HepG2 (cell line): ENCODE data around the gene CDYL. TPM values are rescaled to one million over a fixed set of nuclear protein-coding genes. Genes with fewer than 3 reads are reported as not detected.

Source experiments
- ATAC-seq: fragments of 200-7000 bp; cut with Tn5 transposase; 3 replicates; pipeline ENCODE4 v1.9.1; 2020; ENCODE audit warnings: mild to moderate bottlenecking, moderate library complexity
- BruUV-seq: library from RNA; stranded (reverse); fragments of 400-500 nt; replicated peaks from 2 replicates; lab custom pipeline; 2021; lab: Mats Ljungman, UMichigan
- CTCF ChIA-PET: fragments of 300-600 bp; formaldehyde crosslinking; extraction: SDS; loops from one replicate; lab custom pipeline; 2021; ENCODE audit warnings: low total read pairs, inconsistent platforms, low intra/inter-chr PET ratio; lab: Yijun Ruan, JAX
- POLR2A ChIA-PET: fragments of 350-600 bp; sonication (Branson Sonifier 250); formaldehyde crosslinking; loops from one replicate; lab custom pipeline; 2020; ENCODE audit warnings: antibody characterized with exemption, inconsistent platforms; lab: Yijun Ruan, JAX
- DNase-seq: peaks from one replicate; pipeline ENCODE4 v3.0.0-alpha.2; 2015; ENCODE audit warnings: low spot score
- FAIRE-seq: peaks from 3 replicates; lab custom pipeline; 2011; peaks lifted over from hg19 to GRCh38; lab: Jason Lieb, UNC
- H2AFZ ChIP-seq: one replicate; pipeline ENCODE4 v1.6.1; 2011; ENCODE audit warnings: low read length, inconsistent platforms
- H3K27ac ChIP-seq: fragments of 300-600 bp; 3 replicates; pipeline ENCODE4 v1.8.0; 2011; ENCODE audit warnings: mixed run types, mild to moderate bottlenecking, mixed read lengths, low read length, inconsistent platforms; ENCODE audit not compliant: insufficient read depth; ENCODE audit errors: extremely low read length
- H3K27me3 ChIP-seq, 2 experiments: fragments of 200-600 bp in 1 of 2; 2 replicates in 1 of 2; 3 replicates in 1 of 2; pipeline versions ENCODE4 v1.6.0 to v1.8.0; 2011; ENCODE audit warnings: low read length in 2 of 2, mild to moderate bottlenecking in 2 of 2, moderate library complexity in 2 of 2, inconsistent platforms in 1 of 2; ENCODE audit not compliant: insufficient read depth in 2 of 2, control insufficient read depth in 1 of 2
- H3K36me3 ChIP-seq, 2 experiments: fragments of 200-600 bp in 1 of 2; replicated peaks in 1 of 2; 2 replicates in 1 of 2; 3 replicates in 1 of 2; pipeline versions ENCODE4 v1.5.1 to v1.8.0; 2011; ENCODE audit warnings: low read length in 2 of 2, inconsistent platforms in 1 of 2; ENCODE audit not compliant: insufficient read depth in 2 of 2, control insufficient read depth in 1 of 2
- H3K4me1 ChIP-seq: 2 replicates; pipeline ENCODE4 v1.5.1; 2012; ENCODE audit warnings: low read length, inconsistent platforms; ENCODE audit not compliant: insufficient read depth
- H3K4me2 ChIP-seq: 2 replicates; pipeline ENCODE4 v1.6.0; 2011; ENCODE audit warnings: low read depth, low read length, inconsistent platforms
- H3K4me3 ChIP-seq, 3 experiments: fragments of 200-600 bp in 1 of 3; sonication (generic), shearing (Covaris generic) in 1 of 3; replicated peaks in 1 of 3; 2 replicates each; pipeline ENCODE4 v1.5.1; 2011 to 2016; ENCODE audit warnings: low read length in 3 of 3, inconsistent platforms in 2 of 3, low read depth in 2 of 3, mild to moderate bottlenecking in 2 of 3, control low read depth in 1 of 3, mixed read lengths in 1 of 3; ENCODE audit not compliant: insufficient read depth in 1 of 3
- H3K79me2 ChIP-seq: one replicate; pipeline ENCODE4 v1.6.1; 2011; ENCODE audit warnings: low read length, inconsistent platforms; ENCODE audit not compliant: insufficient read depth
- H3K9ac ChIP-seq: 2 replicates; pipeline ENCODE4 v1.6.0; 2011; ENCODE audit warnings: mild to moderate bottlenecking, low read depth, low read length, inconsistent platforms; ENCODE audit not compliant: insufficient read depth
- H3K9me3 ChIP-seq: 2 replicates; pipeline ENCODE4 v1.5.1; 2012; ENCODE audit warnings: mild to moderate bottlenecking, low read length
- H4K20me1 ChIP-seq: 2 replicates; pipeline ENCODE4 v1.6.0; 2011; ENCODE audit warnings: inconsistent platforms, mild to moderate bottlenecking, low read length, moderate library complexity; ENCODE audit not compliant: insufficient read depth
- FOXO4 ChIP-seq: sonication (generic); formaldehyde crosslinking; conservative IDR thresholded peaks from 2 replicates; pipeline ENCODE4 v1.8.1; 2023; ENCODE audit warnings: missing genetic modification reagents
- HNF4A ChIP-seq: sonication (generic); formaldehyde crosslinking; IDR thresholded peaks from 2 replicates; pipeline ENCODE4 v1.4.0; 2020; ENCODE audit warnings: missing genetic modification reagents
- KDM3A ChIP-seq: IDR thresholded peaks from 2 replicates; pipeline ENCODE4 v1.6.1; 2018; ENCODE audit warnings: low read depth, missing compliant biosample characterization
- KLF16 ChIP-seq, 2 experiments: sonication (generic) in 1 of 2; formaldehyde crosslinking in 1 of 2; IDR thresholded peaks; 2 replicates each; pipeline versions ENCODE4 v1.6.1 to v1.8.0; 2016 to 2023; ENCODE audit warnings: missing genetic modification reagents in 2 of 2, missing compliant biosample characterization in 1 of 2
- POLR2AphosphoS5 ChIP-seq: IDR thresholded peaks from 2 replicates; pipeline ENCODE4 v1.6.1; 2012; ENCODE audit warnings: low read depth, low read length
- RFX5 ChIP-seq: IDR thresholded peaks from 2 replicates; pipeline ENCODE4 v1.6.1; 2011; ENCODE audit warnings: low read depth, low read length, improper control_type of control experiment
- ZBTB14 ChIP-seq: sonication (generic); formaldehyde crosslinking; IDR thresholded peaks from 2 replicates; pipeline ENCODE4 v1.4.0; 2020; ENCODE audit warnings: missing genetic modification reagents
- ZFP1 ChIP-seq: IDR thresholded peaks from 2 replicates; pipeline ENCODE4 v1.6.1; 2016
- ZFP41 ChIP-seq: sonication (generic); formaldehyde crosslinking; IDR thresholded peaks from 2 replicates; pipeline ENCODE4 v1.4.0; 2020; ENCODE audit warnings: mild to moderate bottlenecking, missing genetic modification reagents, borderline replicate concordance
- ZNF124 ChIP-seq: sonication (generic); formaldehyde crosslinking; IDR thresholded peaks from 2 replicates; pipeline ENCODE4 v1.4.0; 2020; ENCODE audit warnings: missing genetic modification reagents
- ZNF549 ChIP-seq: sonication (generic); formaldehyde crosslinking; IDR thresholded peaks from 2 replicates; pipeline ENCODE4 v1.5.0; 2020; ENCODE audit warnings: missing genetic modification reagents
- ZNF605 ChIP-seq: sonication (generic); formaldehyde crosslinking; IDR thresholded peaks from 2 replicates; pipeline ENCODE4 v1.8.0; 2022; ENCODE audit warnings: mild to moderate bottlenecking, missing genetic modification reagents
- ZNF770 ChIP-seq: sonication (generic); formaldehyde crosslinking; IDR thresholded peaks from 2 replicates; pipeline ENCODE4 v1.5.0; 2020; ENCODE audit warnings: mild to moderate bottlenecking, missing genetic modification reagents
- WGBS: methylation state at CpG from one replicate; pipeline ENCODE4 v1.1.6; 2017; ENCODE audit warnings: low lambda C conversion rate; 5-methylcytosine and 5-hydroxymethylcytosine counted together
- in situ Hi-C: cut with HindIII; loops from 2 replicates; pipeline ENCODE4 v1.10.0; 2017; ENCODE audit warnings: low pct_unique_long_range_greater_than_20kb; ENCODE audit not compliant: extremely low pct_ligation_motif_present
- intact Hi-C: fragments of 100-400 bp; cut with micrococcal nuclease; formaldehyde crosslinking; loops from one replicate; pipeline ENCODE4 v1.10.0; 2022; ENCODE audit not compliant: unreplicated experiment
- polyA plus RNA-seq, 8 experiments: library from polyadenylated mRNA; depleted of rRNA in 3 of 8; stranded (reverse) in 7 of 8; unstranded in 1 of 8; fragments of >200 nt; fragmentation: Illumina TruSeq in 4 of 8; extraction: Trizol in 4 of 8; gene quantifications; 2 replicates each; pipeline versions ENCODE4 v1.2.1 to v1.2.3, GENCODE V29; 2011 to 2016; ENCODE audit warnings: low read depth in 4 of 8, missing spikeins in 1 of 8, mixed read lengths in 1 of 8; ENCODE audit not compliant: insufficient read depth in 1 of 8
- total RNA-seq, 5 experiments: library from RNA; depleted of rRNA; stranded (reverse); fragments of >200 nt; fragmentation: Illumina TruSeq; extraction: Trizol; gene quantifications; 2 replicates each; pipeline ENCODE4 v1.2.3, GENCODE V29; 2016; ENCODE audit warnings: low read depth in 1 of 5
- TF ChIP-seq, protein P1 (sequence below): sonication (generic); formaldehyde crosslinking; IDR thresholded peaks from 2 replicates; pipeline ENCODE4 v1.5.1; 2020; ENCODE audit warnings: mild to moderate bottlenecking, missing genetic modification reagents, borderline replicate concordance
- TF ChIP-seq, protein P2 (sequence below): sonication (generic); formaldehyde crosslinking; IDR thresholded peaks from 2 replicates; pipeline ENCODE4 v1.8.0; 2022; ENCODE audit warnings: missing genetic modification reagents, mild to moderate bottlenecking, inconsistent platforms, borderline replicate concordance

CDYL gene
- total and polyA plus RNA-seq, 2 of the 13 experiments (the other 11 are each of a cell fraction or from before 2014, with no cell fraction given), result 22.8 to 105 TPM

DNA sequence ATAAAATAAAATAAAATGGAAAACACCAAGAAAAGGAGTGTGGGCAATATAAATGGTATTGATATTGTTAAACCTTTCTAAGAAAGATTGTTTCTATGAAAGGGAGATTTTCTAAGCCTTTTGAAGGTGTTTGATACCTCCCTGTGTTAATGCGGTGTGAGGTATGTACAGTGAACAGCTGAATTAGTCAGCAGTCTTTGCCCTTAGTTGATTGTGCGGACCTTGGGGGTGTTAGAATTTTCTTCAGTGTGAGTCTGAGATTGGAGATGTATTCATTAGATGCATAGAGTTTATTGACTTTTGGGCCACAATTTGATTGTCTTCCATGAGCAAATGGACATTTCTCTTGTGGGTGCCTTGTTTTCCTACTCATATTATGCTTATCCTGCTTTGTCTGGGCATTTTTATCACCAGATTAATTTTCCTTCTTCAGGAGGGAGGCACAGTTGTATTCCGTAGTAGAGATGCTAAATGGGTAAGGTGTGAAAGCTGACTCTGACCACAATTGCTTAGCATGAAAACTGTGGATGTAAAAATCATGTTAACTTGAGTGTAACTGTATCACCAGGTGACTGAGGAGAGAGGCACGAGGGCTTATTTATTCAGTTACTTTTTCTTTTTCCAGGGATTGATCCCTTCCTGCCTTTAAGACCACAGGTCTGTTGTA is 42.2 kb downstream of the CDYL start:
- WGBS, result 92% methylated on average over 4 of the region's 4 CpGs
- TF ChIP-seq KDM3A (CRISPR knock-in tag) (no peak), HNF4A (CRISPR knock-in tag) (no peak), RFX5 (no peak), ZNF770 (no peak; the same call in 1 of the 2 replicates), KLF16 (CRISPR knock-in tag; IDR thresholded peaks at IDR 0.05) (no peak), ZFP1 (CRISPR knock-in tag) (no peak), ZFP41 (no peak), ZNF549 (no peak), FOXO4 (CRISPR knock-in tag) (no peak), ZNF124 (CRISPR knock-in tag) (no peak), ZNF605 (CRISPR knock-in tag) (no peak), ZBTB14 (no peak), POLR2AphosphoS5 (no peak)
- TF ChIP-seq, protein P1, sequence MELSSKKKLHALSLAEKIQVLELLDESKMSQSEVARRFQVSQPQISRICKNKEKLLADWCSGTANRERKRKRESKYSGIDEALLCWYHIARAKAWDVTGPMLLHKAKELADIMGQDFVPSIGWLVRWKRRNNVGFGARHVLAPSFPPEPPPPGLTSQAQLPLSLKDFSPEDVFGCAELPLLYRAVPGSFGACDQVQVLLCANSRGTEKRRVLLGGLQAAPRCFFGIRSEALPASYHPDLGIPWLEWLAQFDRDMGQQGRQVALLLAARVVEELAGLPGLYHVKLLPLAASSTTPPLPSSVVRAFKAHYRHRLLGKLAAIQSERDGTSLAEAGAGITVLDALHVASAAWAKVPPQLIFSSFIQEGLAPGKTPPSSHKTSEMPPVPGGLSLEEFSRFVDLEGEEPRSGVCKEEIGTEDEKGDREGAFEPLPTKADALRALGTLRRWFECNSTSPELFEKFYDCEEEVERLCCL (CRISPR knock-in tag), result no peak
- TF ChIP-seq, protein P2, sequence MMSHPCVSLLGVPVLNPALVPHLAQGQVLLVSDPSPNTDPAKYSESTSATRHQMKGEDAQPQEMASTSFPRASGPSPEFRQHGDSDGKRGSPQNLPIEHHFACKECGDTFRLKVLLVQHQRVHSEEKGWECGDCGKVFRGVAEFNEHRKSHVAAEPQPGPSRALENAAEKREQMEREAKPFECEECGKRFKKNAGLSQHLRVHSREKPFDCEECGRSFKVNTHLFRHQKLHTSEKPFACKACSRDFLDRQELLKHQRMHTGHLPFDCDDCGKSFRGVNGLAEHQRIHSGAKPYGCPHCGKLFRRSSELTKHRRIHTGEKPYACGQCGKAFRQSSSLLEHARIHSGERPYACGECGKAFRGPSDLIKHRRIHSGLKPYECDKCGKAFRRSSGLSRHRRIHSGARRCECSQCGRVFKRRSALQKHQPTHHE (CRISPR knock-in tag), result no peak
- Histone ChIP-seq H3K27ac (no peak overlapping the region), H3K4me3 (no peak overlapping the region), H3K36me3 (no peaks in the 10 kb centered on the region), H3K27me3 (no peaks in the 10 kb centered on the region), H3K9me3 (no peaks in the 10 kb centered on the region), H2AFZ (no peak overlapping the region), H4K20me1 (peaks cover 5% of the 10 kb centered on the region; the same call in 1 of the 2 replicates), H3K4me2 (no peak overlapping the region), H3K4me1 (peaks cover 10% of the 10 kb centered on the region; the same call in 1 of the 2 replicates), H3K79me2 (peaks cover 68% of the 10 kb centered on the region), H3K9ac (no peak overlapping the region)
- intact Hi-C loops, result no loop called here
- no peak for DNase-seq
- ATAC-seq, result no peak
- ChIA-PET CTCF (no interaction called here), POLR2A (no interaction called here)
- no TSS peak for BruUV-seq
- no peak for FAIRE-seq
- in situ Hi-C loops, result no loop called here
